WTC11 (cell line): ENCODE results near the gene MRPL10. TPM values are rescaled to one million over a fixed set of nuclear protein-coding genes. Genes with fewer than 3 reads are reported as not detected.

Experiments used
- ATAC-seq: fragments of 200-7000 bp; cut with Tn5 transposase; 2 replicates; pipeline ENCODE4 v1.10.0; 2021; ENCODE audit warnings: mild to moderate bottlenecking, moderate library complexity
- CTCF ChIA-PET: fragments of 300-600 bp; sonication (Branson Sonifier 250); formaldehyde crosslinking; loops from one replicate; lab custom pipeline; 2021; ENCODE audit warnings: antibody characterized with exemption; lab: Charles Lee
- POLR2A ChIA-PET: fragments of 350-600 bp; sonication (Branson Sonifier 250); formaldehyde crosslinking; loops from one replicate; lab custom pipeline; 2021; ENCODE audit warnings: antibody characterized with exemption; lab: Charles Lee
- DNase-seq: peaks from one replicate; pipeline ENCODE4 v3.0.0; 2021; ENCODE audit warnings: low spot score
- H3K27ac Mint-ChIP-seq: 2 replicates; pipeline ENCODE4 v1.8.0; 2021; ENCODE audit warnings: mixed read lengths
- H3K27me3 Mint-ChIP-seq: 2 replicates; pipeline ENCODE4 v1.8.0; 2021; ENCODE audit warnings: low read depth, mild to moderate bottlenecking, moderate library complexity, mixed read lengths
- H3K36me3 Mint-ChIP-seq: 2 replicates; pipeline ENCODE4 v1.8.0; 2021; ENCODE audit warnings: mixed read lengths
- H3K4me1 Mint-ChIP-seq: 2 replicates; pipeline ENCODE4 v1.8.0; 2022; ENCODE audit warnings: mixed read lengths
- H3K4me3 Mint-ChIP-seq: 2 replicates; pipeline ENCODE4 v1.8.0; 2021; ENCODE audit warnings: mild to moderate bottlenecking, moderate library complexity, mixed read lengths
- H3K9me3 Mint-ChIP-seq: 2 replicates; pipeline ENCODE4 v1.8.0; 2021; ENCODE audit warnings: mixed read lengths
- ATF1 ChIP-seq: sonication (generic); formaldehyde crosslinking; IDR thresholded peaks from 2 replicates; pipeline ENCODE4 v1.8.1; 2023; ENCODE audit warnings: mild to moderate bottlenecking, moderate library complexity, missing genetic modification reagents
- EMX1 ChIP-seq: fragments of 250-450 bp; sonication (Bioruptor Pico); IDR thresholded peaks from 2 replicates; pipeline ENCODE4 v1.8.0; 2021; ENCODE audit warnings: mild to moderate bottlenecking
- FOXP1 ChIP-seq: sonication (generic); formaldehyde crosslinking; IDR thresholded peaks from 2 replicates; pipeline ENCODE4 v1.8.0; 2022; ENCODE audit warnings: missing genetic modification reagents, mild to moderate bottlenecking, moderate library complexity, borderline replicate concordance
- GRHL2 ChIP-seq: fragments of 250-450 bp; sonication (Bioruptor Pico); IDR thresholded peaks from 2 replicates; pipeline ENCODE4 v1.8.0; 2022; ENCODE audit warnings: mild to moderate bottlenecking, moderate library complexity; ENCODE audit not compliant: insufficient replicate concordance, severe bottlenecking
- JAZF1 ChIP-seq: fragments of 250-450 bp; sonication (Bioruptor Pico); IDR thresholded peaks from 2 replicates; pipeline ENCODE4 v1.9.0; 2021; ENCODE audit warnings: moderate library complexity, mild to moderate bottlenecking, inconsistent platforms
- MYBL2 ChIP-seq: sonication (generic); formaldehyde crosslinking; IDR thresholded peaks from 2 replicates; pipeline ENCODE4 v1.8.1; 2023; ENCODE audit warnings: mild to moderate bottlenecking, moderate library complexity, missing genetic modification reagents
- NFYB ChIP-seq: sonication (generic); formaldehyde crosslinking; conservative IDR thresholded peaks from 2 replicates; pipeline ENCODE4 v1.8.0; 2022; ENCODE audit warnings: low read depth, missing genetic modification reagents
- NR3C1 ChIP-seq: sonication (generic); formaldehyde crosslinking; conservative IDR thresholded peaks from 2 replicates; pipeline ENCODE4 v1.8.1; 2023; ENCODE audit warnings: low read depth, mild to moderate bottlenecking, missing genetic modification reagents
- PRRX2 ChIP-seq: fragments of 250-450 bp; sonication (Bioruptor Pico); IDR thresholded peaks from 2 replicates; pipeline ENCODE4 v1.8.0; 2021; ENCODE audit warnings: mild to moderate bottlenecking
- SOX15 ChIP-seq: fragments of 250-450 bp; sonication (Bioruptor Pico); IDR thresholded peaks from 2 replicates; pipeline ENCODE4 v1.9.0; 2021; ENCODE audit warnings: mild to moderate bottlenecking
- TEAD4 ChIP-seq: sonication (generic); formaldehyde crosslinking; IDR thresholded peaks from 2 replicates; pipeline ENCODE4 v1.8.0; 2022; ENCODE audit warnings: mild to moderate bottlenecking, missing genetic modification reagents
- ZNF263 ChIP-seq: sonication (generic); formaldehyde crosslinking; IDR thresholded peaks from 2 replicates; pipeline ENCODE4 v1.8.1; 2022; ENCODE audit warnings: low read depth, mild to moderate bottlenecking, moderate library complexity, missing genetic modification reagents
- ZNF416 ChIP-seq: fragments of 250-450 bp; sonication (Bioruptor Pico); IDR thresholded peaks from 2 replicates; pipeline ENCODE4 v1.9.0; 2021; ENCODE audit warnings: mild to moderate bottlenecking, inconsistent platforms
- total RNA-seq: library from RNA; stranded (reverse); gene quantifications from 3 replicates; pipeline ENCODE4 v1.2.3, GENCODE V29; 2021
- TF ChIP-seq, protein P1 (sequence below): sonication (generic); formaldehyde crosslinking; conservative IDR thresholded peaks from 2 replicates; pipeline ENCODE4 v1.8.1; 2023; ENCODE audit warnings: mild to moderate bottlenecking, low read depth, missing genetic modification reagents, moderate library complexity
- TF ChIP-seq, protein P2 (sequence below): fragments of 200-600 bp; IDR thresholded peaks from 2 replicates; pipeline ENCODE4 v1.8.0; 2022; ENCODE audit warnings: antibody characterized with exemption

MRPL10 gene
- total RNA-seq, 1 experiment from 2014 or later, result 80.1 TPM

DNA sequence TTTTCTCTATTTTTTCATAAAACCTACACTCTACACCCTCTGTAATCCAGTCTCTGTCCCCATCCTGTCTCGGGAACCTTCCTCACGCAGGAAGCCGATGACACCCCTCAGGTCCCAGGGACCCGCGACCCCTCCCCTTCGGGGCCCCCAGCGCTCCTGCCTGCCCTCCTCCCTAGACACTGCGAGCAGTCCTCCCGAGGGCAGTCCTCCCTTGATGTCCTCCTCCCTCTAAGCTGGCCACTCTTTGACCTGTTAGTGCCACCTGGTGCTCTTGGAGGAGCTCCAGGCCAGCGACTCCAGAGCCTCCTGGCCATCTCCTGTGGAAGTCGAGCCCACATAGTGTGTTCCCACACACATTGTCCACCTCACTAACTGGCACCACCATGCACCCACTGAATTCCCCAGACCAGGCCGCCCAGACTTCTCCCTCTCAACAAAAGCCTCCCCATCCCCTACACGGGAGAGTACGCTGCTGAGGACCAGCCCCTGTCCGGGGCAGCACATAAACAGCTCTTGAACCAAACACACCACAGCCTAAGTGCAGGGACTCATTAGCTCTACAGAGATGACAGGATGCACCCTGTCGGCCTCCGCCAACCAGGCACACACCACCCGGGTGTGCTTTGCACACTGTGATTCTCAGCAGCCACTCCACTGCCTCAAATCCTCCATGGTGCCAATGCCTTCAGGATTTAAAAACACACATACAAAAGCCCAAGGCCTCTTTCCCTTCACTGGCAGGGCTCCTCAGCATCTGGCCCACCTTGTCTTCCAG, 19.0 kb downstream of the MRPL10 start:
- H3K4me1 Mint-ChIP-seq, result peaks cover 6% of the 10 kb centered on the region
- H3K27ac Mint-ChIP-seq, result 0 out of 2 replicates have a peak overlapping the region, but pooled peaks have one; percentile 43
- TF ChIP-seq ATF1 (CRISPR knock-in tag) (no peak), ZNF263 (CRISPR knock-in tag) (peak; percentile 59; the same call in 1 of the 2 replicates)
- DNase-seq (peak; percentile 5), ATAC-seq (no peak)
- CTCF ChIA-PET, result no interaction called here
- no peaks in the 10 kb centered on the region for H3K27me3 Mint-ChIP-seq
- no peaks in the 10 kb centered on the region for H3K36me3 Mint-ChIP-seq
- no peak overlapping the region for H3K4me3 Mint-ChIP-seq
- no peaks in the 10 kb centered on the region for H3K9me3 Mint-ChIP-seq
- POLR2A ChIA-PET, result no interaction called here

DNA sequence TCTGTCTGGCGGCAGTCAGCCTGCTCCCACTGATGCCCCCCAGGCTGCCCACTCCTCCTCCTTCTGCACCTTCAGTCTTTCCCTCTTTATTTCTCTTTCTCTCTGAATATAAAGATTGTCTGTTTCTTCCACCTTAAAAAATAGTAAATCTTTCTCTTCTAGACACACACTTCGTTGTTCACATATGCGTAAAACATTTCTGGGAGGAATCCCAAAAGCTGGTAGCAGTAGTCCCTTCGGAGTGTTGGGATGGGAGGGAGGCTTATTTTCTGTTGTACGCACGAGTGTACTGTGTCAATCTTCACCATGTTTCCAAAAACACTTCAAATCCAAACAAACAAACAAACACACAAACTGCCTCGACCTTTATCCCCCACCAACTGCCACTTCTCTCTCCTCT, 19.6 kb downstream of the MRPL10 start:
- Mint-ChIP-seq H3K4me3 (no peak overlapping the region), H3K36me3 (no peaks in the 10 kb centered on the region), H3K27ac (no peak overlapping the region), H3K27me3 (no peaks in the 10 kb centered on the region), H3K9me3 (no peaks in the 10 kb centered on the region)
- ATAC-seq (no peak), DNase-seq (no peak)
- POLR2A ChIA-PET, result no interaction called here
- CTCF ChIA-PET, result no interaction called here
- no peak for TF ChIP-seq MYBL2 (CRISPR knock-in tag)
- no peak for TF ChIP-seq NR3C1
- TF ChIP-seq SOX15 (CRISPR knock-in tag), result no peak
- TF ChIP-seq, all 79 proteins: peak for 0
- H3K4me1 Mint-ChIP-seq, result peaks cover 6% of the 10 kb centered on the region

DNA sequence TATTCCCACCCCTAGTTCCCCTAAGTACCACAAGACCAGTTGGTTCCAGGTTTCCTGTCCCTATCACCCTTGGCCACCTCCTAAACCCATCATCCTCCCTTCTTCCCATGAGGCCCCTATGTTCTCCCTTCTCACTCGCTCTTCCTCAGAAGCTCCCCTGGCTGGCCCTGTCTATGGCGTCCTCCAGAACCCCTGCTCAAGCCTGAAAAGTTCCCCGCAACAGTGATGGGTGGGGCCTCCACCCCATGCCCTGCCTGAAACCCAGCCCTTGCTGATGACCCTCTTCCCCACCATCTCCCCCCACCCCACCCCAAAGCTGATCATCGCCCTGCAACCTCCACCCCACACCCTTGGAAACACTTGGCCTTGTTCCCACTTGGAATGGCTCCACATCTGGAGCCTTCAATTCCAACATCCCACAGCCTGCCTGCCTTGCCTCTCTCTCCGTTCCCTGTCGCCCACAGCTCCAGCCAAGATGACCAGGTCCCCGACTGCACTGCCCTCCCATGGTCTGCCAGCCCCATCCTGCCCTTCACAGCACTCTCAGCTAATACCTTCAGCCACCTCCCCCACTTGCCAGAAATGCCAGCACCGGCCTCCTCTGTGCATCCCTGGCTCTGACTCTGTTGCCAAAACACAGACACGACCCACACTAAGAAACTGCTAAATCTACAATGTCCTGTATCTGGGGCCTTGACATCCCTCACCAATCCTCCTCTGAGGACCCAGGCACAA, 20.3 kb downstream of the MRPL10 start:
- no peaks in the 10 kb centered on the region for H3K9me3 Mint-ChIP-seq

More for the DNA sequence above, 20.3 kb downstream of the MRPL10 start:
- CTCF ChIA-PET, result interaction anchor here (1.0 kb wide), 1 partner anchor 167 kb away, joined by 3 read pairs; no protein-coding TSS in a partner anchor
- H3K27ac Mint-ChIP-seq, result no peak overlapping the region
- DNase-seq, result no peak
- no peak for ATAC-seq
- TF ChIP-seq TEAD4 (CRISPR knock-in tag) (no peak), PRRX2 (CRISPR knock-in tag) (no peak), ZNF416 (CRISPR knock-in tag) (no peak), GRHL2 (CRISPR knock-in tag) (no peak), FOXP1 (CRISPR knock-in tag) (no peak), JAZF1 (CRISPR knock-in tag) (no peak), EMX1 (CRISPR knock-in tag) (no peak), MYBL2 (CRISPR knock-in tag) (no peak), NFYB (CRISPR knock-in tag) (no peak)
- TF ChIP-seq, protein P1, sequence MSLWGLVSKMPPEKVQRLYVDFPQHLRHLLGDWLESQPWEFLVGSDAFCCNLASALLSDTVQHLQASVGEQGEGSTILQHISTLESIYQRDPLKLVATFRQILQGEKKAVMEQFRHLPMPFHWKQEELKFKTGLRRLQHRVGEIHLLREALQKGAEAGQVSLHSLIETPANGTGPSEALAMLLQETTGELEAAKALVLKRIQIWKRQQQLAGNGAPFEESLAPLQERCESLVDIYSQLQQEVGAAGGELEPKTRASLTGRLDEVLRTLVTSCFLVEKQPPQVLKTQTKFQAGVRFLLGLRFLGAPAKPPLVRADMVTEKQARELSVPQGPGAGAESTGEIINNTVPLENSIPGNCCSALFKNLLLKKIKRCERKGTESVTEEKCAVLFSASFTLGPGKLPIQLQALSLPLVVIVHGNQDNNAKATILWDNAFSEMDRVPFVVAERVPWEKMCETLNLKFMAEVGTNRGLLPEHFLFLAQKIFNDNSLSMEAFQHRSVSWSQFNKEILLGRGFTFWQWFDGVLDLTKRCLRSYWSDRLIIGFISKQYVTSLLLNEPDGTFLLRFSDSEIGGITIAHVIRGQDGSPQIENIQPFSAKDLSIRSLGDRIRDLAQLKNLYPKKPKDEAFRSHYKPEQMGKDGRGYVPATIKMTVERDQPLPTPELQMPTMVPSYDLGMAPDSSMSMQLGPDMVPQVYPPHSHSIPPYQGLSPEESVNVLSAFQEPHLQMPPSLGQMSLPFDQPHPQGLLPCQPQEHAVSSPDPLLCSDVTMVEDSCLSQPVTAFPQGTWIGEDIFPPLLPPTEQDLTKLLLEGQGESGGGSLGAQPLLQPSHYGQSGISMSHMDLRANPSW, result no peak
- TF ChIP-seq, protein P2, sequence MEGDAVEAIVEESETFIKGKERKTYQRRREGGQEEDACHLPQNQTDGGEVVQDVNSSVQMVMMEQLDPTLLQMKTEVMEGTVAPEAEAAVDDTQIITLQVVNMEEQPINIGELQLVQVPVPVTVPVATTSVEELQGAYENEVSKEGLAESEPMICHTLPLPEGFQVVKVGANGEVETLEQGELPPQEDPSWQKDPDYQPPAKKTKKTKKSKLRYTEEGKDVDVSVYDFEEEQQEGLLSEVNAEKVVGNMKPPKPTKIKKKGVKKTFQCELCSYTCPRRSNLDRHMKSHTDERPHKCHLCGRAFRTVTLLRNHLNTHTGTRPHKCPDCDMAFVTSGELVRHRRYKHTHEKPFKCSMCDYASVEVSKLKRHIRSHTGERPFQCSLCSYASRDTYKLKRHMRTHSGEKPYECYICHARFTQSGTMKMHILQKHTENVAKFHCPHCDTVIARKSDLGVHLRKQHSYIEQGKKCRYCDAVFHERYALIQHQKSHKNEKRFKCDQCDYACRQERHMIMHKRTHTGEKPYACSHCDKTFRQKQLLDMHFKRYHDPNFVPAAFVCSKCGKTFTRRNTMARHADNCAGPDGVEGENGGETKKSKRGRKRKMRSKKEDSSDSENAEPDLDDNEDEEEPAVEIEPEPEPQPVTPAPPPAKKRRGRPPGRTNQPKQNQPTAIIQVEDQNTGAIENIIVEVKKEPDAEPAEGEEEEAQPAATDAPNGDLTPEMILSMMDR, result no peak
- H3K4me3 Mint-ChIP-seq, result no peak overlapping the region
- H3K27me3 Mint-ChIP-seq, result no peaks in the 10 kb centered on the region
- H3K4me1 Mint-ChIP-seq, result peaks cover 6% of the 10 kb centered on the region
- no peaks in the 10 kb centered on the region for H3K36me3 Mint-ChIP-seq
- POLR2A ChIA-PET, result interaction anchor here (0.6 kb wide), 1 partner anchor 69 kb away, joined by 3 read pairs; no protein-coding TSS in a partner anchor
